PC-9 (cell line): ENCODE data around the gene EIF3B. TPM values are rescaled to one million over a fixed set of nuclear protein-coding genes. Genes with fewer than 3 reads are reported as not detected.

Experiments
- BruUV-seq: library from RNA; stranded (reverse); fragments of 400-500 nt; replicated peaks from 2 replicates; lab custom pipeline; 2021; lab: Mats Ljungman, UMichigan
- CTCF ChIA-PET: fragments of 300-600 bp; sonication (Branson Sonifier 250); formaldehyde crosslinking; loops from one replicate; lab custom pipeline; 2022; ENCODE audit warnings: antibody characterized with exemption; lab: Charles Lee
- POLR2A ChIA-PET: fragments of 300-600 bp; sonication (Branson Sonifier 250); formaldehyde crosslinking; loops from one replicate; lab custom pipeline; 2022; ENCODE audit warnings: antibody characterized with exemption; ENCODE audit not compliant: unreplicated experiment; lab: Charles Lee
- DNase-seq, 2 experiments: peaks; one replicate each; pipeline versions ENCODE4 v3.0.0 to v3.0.0-alpha.2; 2015 to 2022; ENCODE audit warnings: mixed read lengths in 1 of 2
- H2AFZ ChIP-seq: fragments of 200-600 bp; sonication (generic); 2 replicates; pipeline ENCODE4 v1.8.1; 2017; ENCODE audit warnings: antibody characterized with exemption
- H3F3A ChIP-seq: fragments of 200-600 bp; sonication (generic); 2 replicates; pipeline ENCODE4 v1.8.1; 2017; ENCODE audit warnings: antibody characterized with exemption, mild to moderate bottlenecking, low read depth; ENCODE audit not compliant: insufficient read depth
- H3K27ac ChIP-seq: fragments of 200-600 bp; sonication (generic); 2 replicates; pipeline ENCODE4 v1.6.1; 2016; ENCODE audit warnings: mixed run types
- H3K27me3 ChIP-seq: fragments of 200-600 bp; sonication (generic); 2 replicates; pipeline ENCODE4 v1.6.1; 2016; ENCODE audit warnings: low read depth, mixed run types; ENCODE audit not compliant: insufficient read depth
- H3K36me3 ChIP-seq: fragments of 200-600 bp; sonication (generic); 2 replicates; pipeline ENCODE4 v1.6.1; 2016; ENCODE audit warnings: low read depth, mixed run types
- H3K4me1 ChIP-seq: fragments of 200-600 bp; sonication (generic); replicated peaks from 2 replicates; pipeline ENCODE4 v1.6.1; 2016; ENCODE audit warnings: mixed run types; ENCODE audit not compliant: insufficient read depth
- H3K4me2 ChIP-seq: fragments of 200-600 bp; sonication (generic); 2 replicates; pipeline ENCODE4 v1.6.1; 2017; ENCODE audit warnings: mixed run types
- H3K4me3 ChIP-seq: fragments of 200-600 bp; sonication (generic); 2 replicates; pipeline ENCODE4 v1.6.1; 2016; ENCODE audit warnings: mixed run types
- H3K79me2 ChIP-seq: fragments of 200-600 bp; sonication (generic); 2 replicates; pipeline ENCODE4 v1.6.1; 2017; ENCODE audit warnings: low read depth, mixed run types
- H3K9me2 ChIP-seq: fragments of 200-600 bp; sonication (generic); 2 replicates; pipeline ENCODE4 v1.8.1; 2017; ENCODE audit warnings: mild to moderate bottlenecking; ENCODE audit not compliant: insufficient read depth
- H3K9me3 ChIP-seq: fragments of 200-600 bp; sonication (generic); 2 replicates; pipeline ENCODE4 v1.8.1; 2016; ENCODE audit warnings: low read depth; ENCODE audit not compliant: insufficient read depth
- H4K20me1 ChIP-seq: fragments of 200-600 bp; sonication (generic); 2 replicates; pipeline ENCODE4 v1.8.1; 2017; ENCODE audit not compliant: insufficient read depth
- CTCF ChIP-seq: fragments of 200-600 bp; sonication (generic); conservative IDR thresholded peaks from 2 replicates; pipeline ENCODE4 v1.6.1; 2017; ENCODE audit warnings: mixed run types, antibody characterized with exemption, mild to moderate bottlenecking, moderate library complexity
- EZH2 ChIP-seq: fragments of 200-600 bp; sonication (generic); IDR thresholded peaks from 2 replicates; pipeline ENCODE4 v1.8.0; 2017; ENCODE audit warnings: antibody characterized with exemption, low read depth
- intact Hi-C: fragments of 100-400 bp; cut with micrococcal nuclease; formaldehyde crosslinking; loops from one replicate; pipeline ENCODE4 v1.10.0; 2022; ENCODE audit not compliant: unreplicated experiment
- total RNA-seq: library from RNA; stranded (reverse); gene quantifications from 2 replicates; pipeline ENCODE4 v1.2.3, GENCODE V29; 2021

EIF3B gene
- total RNA-seq, 1 experiment from 2014 or later: 299 TPM

- Histone ChIP-seq H3K36me3 (peaks cover 71% of the 10 kb centered on the region), H2AFZ (no peak overlapping the region), H3K4me3 (no peak overlapping the region), H3K27me3 (no peaks in the 10 kb centered on the region), H3K79me2 (peaks cover 42% of the 10 kb centered on the region), H3K4me2 (no peak overlapping the region), H4K20me1 (peaks cover 82% of the 10 kb centered on the region), H3F3A (peaks cover 51% of the 10 kb centered on the region), H3K27ac (no peak overlapping the region), H3K9me2 (no peaks in the 10 kb centered on the region), H3K9me3 (no peaks in the 10 kb centered on the region), H3K4me1 (no peaks in the 10 kb centered on the region)
- TF ChIP-seq CTCF (no peak), EZH2 (no peak)
- no TSS peak for BruUV-seq
- ChIA-PET POLR2A (no interaction called here), CTCF (no interaction called here)
- intact Hi-C loops: no loop called here
- no peak for DNase-seq
These were observed 19.0 kb downstream of the EIF3B start for GRCh38 chr7:2373646-2374045.

GRCh38 chr7:2374401-2374800, 19.8 kb downstream of the EIF3B start:
- H3K27me3 ChIP-seq: no peaks in the 10 kb centered on the region
- peaks cover 83% of the 10 kb centered on the region for H4K20me1 ChIP-seq
- H3K79me2 ChIP-seq: peaks cover 42% of the 10 kb centered on the region
- peaks cover 58% of the 10 kb centered on the region for H3F3A ChIP-seq
- H3K4me2 ChIP-seq: no peak overlapping the region
- H3K4me3 ChIP-seq: no peak overlapping the region
- no peak for DNase-seq
- CTCF ChIA-PET: no interaction called here
- intact Hi-C loops: no loop called here
- no peaks in the 10 kb centered on the region for H3K9me3 ChIP-seq
- POLR2A ChIA-PET: no interaction called here
- no TSS peak for BruUV-seq
- TF ChIP-seq CTCF: no peak
- no peak for TF ChIP-seq EZH2
- H2AFZ ChIP-seq: no peak overlapping the region
- H3K27ac ChIP-seq: no peak overlapping the region
- no peaks in the 10 kb centered on the region for H3K9me2 ChIP-seq
- H3K4me1 ChIP-seq: no peaks in the 10 kb centered on the region
- peaks cover 72% of the 10 kb centered on the region for H3K36me3 ChIP-seq

GRCh38 chr7:2374830-2375728, 20.5 kb downstream of the EIF3B start:
- no TSS peak for BruUV-seq
- H3K27ac ChIP-seq: no peak overlapping the region
- intact Hi-C loops: no loop called here
- H3K9me2 ChIP-seq: no peaks in the 10 kb centered on the region
- H3K36me3 ChIP-seq: peaks cover 75% of the 10 kb centered on the region
- ChIA-PET POLR2A (no interaction called here), CTCF (no interaction called here)
- H3K4me2 ChIP-seq: no peak overlapping the region
- no peaks in the 10 kb centered on the region for H3K4me1 ChIP-seq
- DNase-seq: no peak
- peaks cover 41% of the 10 kb centered on the region for H3K79me2 ChIP-seq
- no peak overlapping the region for H3K4me3 ChIP-seq
- H4K20me1 ChIP-seq: peaks cover 82% of the 10 kb centered on the region
- H2AFZ ChIP-seq: no peak overlapping the region
- H3F3A ChIP-seq: peaks cover 64% of the 10 kb centered on the region
- no peaks in the 10 kb centered on the region for H3K9me3 ChIP-seq
- TF ChIP-seq CTCF (no peak), EZH2 (no peak)
- H3K27me3 ChIP-seq: no peaks in the 10 kb centered on the region
